ENCODE measurements around the gene IRF5.

IRF5 gene

DNA sequence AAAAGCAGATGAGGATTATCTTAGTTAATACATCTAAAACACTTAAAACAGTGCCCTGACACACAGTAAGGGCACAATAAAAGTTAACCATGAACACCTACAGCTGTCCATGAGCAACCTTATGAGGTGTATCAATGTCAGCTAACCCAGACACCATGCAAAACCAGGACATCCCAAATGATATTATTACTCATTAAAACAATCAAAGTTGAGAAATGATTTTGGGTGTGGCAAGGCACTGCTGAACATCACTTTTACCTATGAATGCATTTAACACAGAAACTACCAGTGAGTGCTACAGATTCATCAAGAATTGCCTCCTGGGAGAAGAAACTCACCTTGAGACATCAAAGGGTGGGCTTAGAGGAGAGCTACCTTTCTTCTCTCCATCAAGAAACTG lies 18.3 kb downstream of the IRF5 start:
- H3K27ac ChIP-seq (ENCODE audit: low read depth, low read length) = no peak overlapping the region
- H3K4me1 ChIP-seq (ENCODE audit: control insufficient read depth, low read length) = peaks cover 14% of the 10 kb centered on the region
- TF ChIP-seq EZH2phosphoT487 (IDR thresholded peaks at IDR 0.05; ENCODE audit: borderline replicate concordance, low read length) = no peak
- TF ChIP-seq, protein P1, sequence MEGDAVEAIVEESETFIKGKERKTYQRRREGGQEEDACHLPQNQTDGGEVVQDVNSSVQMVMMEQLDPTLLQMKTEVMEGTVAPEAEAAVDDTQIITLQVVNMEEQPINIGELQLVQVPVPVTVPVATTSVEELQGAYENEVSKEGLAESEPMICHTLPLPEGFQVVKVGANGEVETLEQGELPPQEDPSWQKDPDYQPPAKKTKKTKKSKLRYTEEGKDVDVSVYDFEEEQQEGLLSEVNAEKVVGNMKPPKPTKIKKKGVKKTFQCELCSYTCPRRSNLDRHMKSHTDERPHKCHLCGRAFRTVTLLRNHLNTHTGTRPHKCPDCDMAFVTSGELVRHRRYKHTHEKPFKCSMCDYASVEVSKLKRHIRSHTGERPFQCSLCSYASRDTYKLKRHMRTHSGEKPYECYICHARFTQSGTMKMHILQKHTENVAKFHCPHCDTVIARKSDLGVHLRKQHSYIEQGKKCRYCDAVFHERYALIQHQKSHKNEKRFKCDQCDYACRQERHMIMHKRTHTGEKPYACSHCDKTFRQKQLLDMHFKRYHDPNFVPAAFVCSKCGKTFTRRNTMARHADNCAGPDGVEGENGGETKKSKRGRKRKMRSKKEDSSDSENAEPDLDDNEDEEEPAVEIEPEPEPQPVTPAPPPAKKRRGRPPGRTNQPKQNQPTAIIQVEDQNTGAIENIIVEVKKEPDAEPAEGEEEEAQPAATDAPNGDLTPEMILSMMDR (IDR thresholded peaks at IDR 0.05; ENCODE audit: low read depth, low read length, poor library complexity, severe bottlenecking) = no peak
- no peaks in the 10 kb centered on the region for H3K9me2 ChIP-seq (replicated peaks; ENCODE audit: control insufficient read depth, low read length)
- no peaks in the 10 kb centered on the region for H3K79me2 ChIP-seq (ENCODE audit: control insufficient read depth, low read length)
- no peaks in the 10 kb centered on the region for H4K20me1 ChIP-seq (ENCODE audit: control insufficient read depth, insufficient read depth, low read depth, low read length)
- no peaks in the 10 kb centered on the region for H3K9me3 ChIP-seq (ENCODE audit: control insufficient read depth, insufficient read depth, low read length)
- H3K4me3 ChIP-seq (ENCODE audit: low read length) = no peak overlapping the region
- H3K4me2 ChIP-seq (ENCODE audit: low read length) = no peak overlapping the region
- H3K27me3 ChIP-seq (ENCODE audit: control insufficient read depth, low read length) = no peaks in the 10 kb centered on the region
- H3F3A ChIP-seq (ENCODE audit: control insufficient read depth, insufficient read depth) = 0 out of 2 replicates have a peak, but pooled peaks cover 7% of the 10 kb centered on the region
- H3K36me3 ChIP-seq (ENCODE audit: control insufficient read depth, low read length) = peaks cover 83% of the 10 kb centered on the region

DNA sequence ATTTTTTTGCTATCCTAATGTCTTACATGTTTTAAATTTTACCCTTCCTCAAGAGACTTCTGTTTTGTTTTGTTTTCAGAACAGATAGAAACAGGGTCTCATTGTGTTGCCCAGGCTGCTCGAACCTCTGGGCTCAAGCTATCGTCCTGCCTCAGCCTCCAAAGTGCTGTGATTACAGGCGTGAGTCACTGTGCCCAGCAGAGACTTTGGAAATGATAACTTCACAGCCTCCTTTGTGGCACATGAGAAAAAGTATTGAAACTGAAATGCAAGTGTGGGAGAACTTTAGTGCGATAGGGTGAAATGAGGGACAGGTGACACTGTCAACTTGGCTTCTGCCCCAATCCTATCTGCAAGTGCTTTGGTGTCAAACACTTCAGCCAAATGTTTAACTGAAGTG lies 21.6 kb downstream of the IRF5 start:
- 0 out of 2 replicates have a peak, but pooled peaks cover 4% of the 10 kb centered on the region for H3F3A ChIP-seq (ENCODE audit: control insufficient read depth, insufficient read depth)
- no peaks in the 10 kb centered on the region for H3K79me2 ChIP-seq (ENCODE audit: control insufficient read depth, low read length)
- TF ChIP-seq, protein P1 (IDR thresholded peaks at IDR 0.05; ENCODE audit: low read depth, low read length, poor library complexity, severe bottlenecking) = no peak
- TF ChIP-seq EZH2phosphoT487 (IDR thresholded peaks at IDR 0.05; ENCODE audit: borderline replicate concordance, low read length) = no peak
- H3K9me3 ChIP-seq (ENCODE audit: control insufficient read depth, insufficient read depth, low read length) = no peaks in the 10 kb centered on the region
- H3K4me1 ChIP-seq (ENCODE audit: control insufficient read depth, low read length) = peaks cover 14% of the 10 kb centered on the region
- no peaks in the 10 kb centered on the region for H3K9me2 ChIP-seq (replicated peaks; ENCODE audit: control insufficient read depth, low read length)
- no peaks in the 10 kb centered on the region for H4K20me1 ChIP-seq (ENCODE audit: control insufficient read depth, insufficient read depth, low read depth, low read length)
- no peak overlapping the region for H3K4me2 ChIP-seq (ENCODE audit: low read length)
- peaks cover 83% of the 10 kb centered on the region for H3K36me3 ChIP-seq (ENCODE audit: control insufficient read depth, low read length)
- H3K27me3 ChIP-seq (ENCODE audit: control insufficient read depth, low read length) = no peaks in the 10 kb centered on the region
- H3K27ac ChIP-seq (ENCODE audit: low read depth, low read length) = no peak overlapping the region
- H3K4me3 ChIP-seq (ENCODE audit: low read length) = no peak overlapping the region

DNA sequence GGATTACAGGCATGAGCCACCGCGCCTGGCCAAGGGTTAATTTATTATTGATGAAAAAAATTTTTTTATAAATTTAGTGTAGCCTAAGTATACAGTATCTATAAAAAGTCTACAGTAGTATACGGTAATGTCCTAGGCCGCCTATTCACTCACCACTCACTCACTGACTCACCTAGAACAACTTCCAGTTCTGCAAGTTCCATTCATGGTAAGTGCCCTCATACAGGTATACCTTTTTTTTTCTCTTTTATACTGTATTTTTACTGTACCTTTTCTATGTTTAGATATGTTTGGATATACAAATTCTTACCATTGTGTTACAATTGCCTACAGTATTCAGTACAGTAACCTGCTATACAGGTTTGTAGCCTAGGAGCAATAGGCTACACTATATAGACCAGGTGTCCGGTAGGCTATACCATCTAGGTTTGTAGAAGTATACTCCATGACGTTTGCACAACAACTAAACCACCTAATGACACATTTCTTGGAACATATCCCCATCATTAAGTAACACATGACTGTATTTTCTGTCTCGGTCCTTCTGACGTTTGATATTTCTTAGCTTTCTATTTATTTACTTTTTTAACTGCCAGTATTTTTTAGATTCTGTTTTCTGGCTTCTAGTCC lies 23.4 kb downstream of the IRF5 start:
- no peaks in the 10 kb centered on the region for H3K4me1 ChIP-seq (ENCODE audit: control insufficient read depth, low read length)
- no peak overlapping the region for H3K27ac ChIP-seq (ENCODE audit: low read depth, low read length)
- no peak for TF ChIP-seq EZH2phosphoT487 (IDR thresholded peaks at IDR 0.05; ENCODE audit: borderline replicate concordance, low read length)
- TF ChIP-seq, protein P1 (IDR thresholded peaks at IDR 0.05; ENCODE audit: low read depth, low read length, poor library complexity, severe bottlenecking) = no peak
- H3K4me2 ChIP-seq (ENCODE audit: low read length) = no peak overlapping the region
- H3K79me2 ChIP-seq (ENCODE audit: control insufficient read depth, low read length) = no peaks in the 10 kb centered on the region
- peaks cover 82% of the 10 kb centered on the region for H3K36me3 ChIP-seq (ENCODE audit: control insufficient read depth, low read length)
- no peaks in the 10 kb centered on the region for H4K20me1 ChIP-seq (ENCODE audit: control insufficient read depth, insufficient read depth, low read depth, low read length)
- H3K9me3 ChIP-seq (ENCODE audit: control insufficient read depth, insufficient read depth, low read length) = no peaks in the 10 kb centered on the region
- H3K4me3 ChIP-seq (ENCODE audit: low read length) = no peak overlapping the region
- no peaks in the 10 kb centered on the region for H3K27me3 ChIP-seq (ENCODE audit: control insufficient read depth, low read length)
- H3F3A ChIP-seq (ENCODE audit: control insufficient read depth, insufficient read depth) = no peaks in the 10 kb centered on the region
- no peaks in the 10 kb centered on the region for H3K9me2 ChIP-seq (replicated peaks; ENCODE audit: control insufficient read depth, low read length)
